NCI-H2227 (cell line): ENCODE measurements around the gene HPS6.

Source experiments
- DNase-seq: peaks from one replicate; lab custom pipeline; 2025; ENCODE audit not compliant: unreplicated experiment; lab: John Stamatoyannopoulos, UW

Gene HPS6

GRCh38 chr10:102068216-102068615 is 3.1 kb downstream of the HPS6 start:
- DNase-seq, result peak; percentile 24

GRCh38 chr10:102069071-102069470 is 3.9 kb downstream of the HPS6 start:
- no peak for DNase-seq

- peak; percentile 77 for DNase-seq
These were observed 7.8 kb downstream of the HPS6 start for GRCh38 chr10:102072673-102073527.

- no peak for DNase-seq
These were observed 18.4 kb downstream of the HPS6 start for GRCh38 chr10:102083541-102083940.

- no peak for DNase-seq
These were observed 20.2 kb downstream of the HPS6 start for GRCh38 chr10:102085336-102085735.

GRCh38 chr10:102086196-102086595 is 21.0 kb downstream of the HPS6 start:
- DNase-seq, result no peak

- DNase-seq, result no peak
These were observed 25.6 kb downstream of the HPS6 start for GRCh38 chr10:102090772-102091171.

GRCh38 chr10:102096449-102096848 is 31.3 kb downstream of the HPS6 start:
- no peak for DNase-seq

- DNase-seq, result no peak
These were observed 36.0 kb downstream of the HPS6 start for GRCh38 chr10:102101152-102101551.

- no peak for DNase-seq
These were observed 37.3 kb downstream of the HPS6 start for GRCh38 chr10:102102421-102102820.

GRCh38 chr10:102106998-102107397 is 41.8 kb downstream of the HPS6 start:
- DNase-seq, result no peak

GRCh38 chr10:102109166-102110116 is 44.3 kb downstream of the HPS6 start:
- DNase-seq, result no peak

- DNase-seq, result no peak
These were observed 46.1 kb downstream of the HPS6 start for GRCh38 chr10:102111276-102111675.

GRCh38 chr10:102112210-102112817 is 47.2 kb downstream of the HPS6 start:
- DNase-seq, result no peak

- no peak for DNase-seq
These were observed 48.3 kb downstream of the HPS6 start for GRCh38 chr10:102113261-102113955.

GRCh38 chr10:102113956-102114857 is 49.1 kb downstream of the HPS6 start:
- DNase-seq, result peak; percentile 26

GRCh38 chr10:102114861-102115618 is 49.9 kb downstream of the HPS6 start:
- peak; percentile 84 for DNase-seq

- no peak for DNase-seq
These were observed 50.6 kb downstream of the HPS6 start for GRCh38 chr10:102115775-102116174.

- DNase-seq, result no peak
These were observed 51.5 kb downstream of the HPS6 start for GRCh38 chr10:102116656-102117055.
